GM13976 (cell line): ENCODE results near the gene SOHLH1.

Experiments used
- DNase-seq: peaks from one replicate; pipeline ENCODE4 v3.0.0; 2012; ENCODE audit warnings: low spot score
- CTCF ChIP-seq: IDR thresholded peaks from 2 replicates; pipeline ENCODE4 v1.5.1; 2012; ENCODE audit warnings: borderline replicate concordance, mild to moderate bottlenecking; ENCODE audit not compliant: insufficient read depth; ENCODE audit errors: extremely low read depth, missing control alignments, control extremely low read depth
- in situ Hi-C: fragments of 300-500 bp; cut with MboI; formaldehyde crosslinking; loops from one replicate; pipeline ENCODE4 v1.12.0; 2022; ENCODE audit warnings: low sequenced_read_pairs, mixed read lengths, inconsistent platforms; ENCODE audit not compliant: unreplicated experiment

SOHLH1 gene

GRCh38 chr9:135684691-135685090 lies 14.6 kb downstream of the SOHLH1 start:
- in situ Hi-C loops = no loop called here
- TF ChIP-seq CTCF = no peak
- DNase-seq = no peak

- in situ Hi-C loops = no loop called here
- no peak for DNase-seq
- no peak for TF ChIP-seq CTCF
Observed at GRCh38 chr9:135683401-135684034, 15.8 kb downstream of the SOHLH1 start.

DNA sequence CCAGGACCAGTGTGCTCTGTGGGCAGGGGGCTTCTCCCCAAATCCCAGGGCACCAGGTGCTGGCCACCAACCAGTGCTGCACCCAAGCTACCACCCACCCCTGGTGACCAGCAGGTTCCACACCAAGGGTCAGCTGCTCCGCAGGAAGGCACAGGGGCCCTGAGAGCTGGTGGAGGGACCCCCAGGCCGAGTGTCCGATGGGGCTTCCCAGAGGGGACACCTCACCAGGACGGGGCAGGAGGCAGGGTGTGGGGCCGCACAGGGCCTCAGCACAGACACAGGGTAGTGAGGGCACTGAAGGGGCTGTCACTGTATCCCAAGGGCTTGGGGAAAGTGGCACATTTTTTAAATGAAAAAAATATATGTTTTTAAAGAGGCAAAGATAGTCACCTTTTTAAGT lies 18.1 kb downstream of the SOHLH1 start:
- in situ Hi-C loops = no loop called here
- TF ChIP-seq CTCF = no peak
- no peak for DNase-seq

GRCh38 chr9:135680056-135680455 lies 19.2 kb downstream of the SOHLH1 start:
- no peak for TF ChIP-seq CTCF

DNA sequence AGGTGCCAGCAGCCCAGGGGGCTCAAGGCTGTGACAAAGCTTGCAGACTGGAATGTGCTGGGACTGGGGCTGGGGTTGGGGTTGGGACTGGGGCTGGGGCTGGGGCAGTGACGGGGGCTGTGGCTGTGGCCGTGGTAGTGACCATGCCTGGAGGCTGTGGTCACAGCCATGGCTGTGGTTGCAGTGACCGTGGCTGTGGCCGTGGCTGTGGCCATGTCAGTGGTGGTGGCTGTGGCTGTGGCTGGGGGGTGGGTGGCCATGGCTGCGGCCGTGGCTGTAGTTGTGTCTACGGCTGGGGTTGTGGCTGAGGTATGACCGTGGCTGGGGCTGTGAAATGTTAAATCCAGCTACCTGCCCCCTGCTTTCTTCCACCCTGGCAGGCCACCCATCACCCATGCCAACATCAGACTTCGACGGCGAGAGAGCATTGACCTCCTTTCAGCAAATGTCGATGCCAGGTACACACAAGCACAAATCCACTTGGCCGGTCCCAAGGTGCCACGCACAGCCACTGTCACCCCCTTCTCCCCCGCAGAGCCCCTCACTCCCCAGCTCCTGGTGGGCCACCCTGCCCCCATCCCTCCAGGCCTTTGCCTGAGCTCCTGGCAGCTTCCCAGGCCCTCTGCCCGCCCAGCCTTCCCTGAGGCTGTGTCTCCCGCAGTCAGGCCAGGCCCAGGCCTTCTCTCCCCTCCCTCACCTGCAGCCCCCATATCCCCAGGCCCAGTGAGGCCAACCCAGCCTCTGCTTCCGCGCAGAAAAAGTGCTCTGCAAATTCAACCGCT lies 20.9 kb downstream of the SOHLH1 start:
- no peak for TF ChIP-seq CTCF
- no peak for DNase-seq
- in situ Hi-C loops = no loop called here

More at GRCh38 chr9:135680056-135680455, 19.2 kb downstream of the SOHLH1 start:
- in situ Hi-C loops = no loop called here
- DNase-seq = no peak

- in situ Hi-C loops = no loop called here
Observed at GRCh38 chr9:135677641-135678168, 21.6 kb downstream of the SOHLH1 start.

More at GRCh38 chr9:135677641-135678168, 21.6 kb downstream of the SOHLH1 start:
- no peak for TF ChIP-seq CTCF
- no peak for DNase-seq
